HG03103 (cell line): ENCODE results near the gene PC.
"Not testable (repeated sequence)": the region's sequence is repeated elsewhere in the genome, so short reads cannot be mapped to it uniquely, and the experiment has no call there.

Experiments used
- ATAC-seq: cut with Tn5 transposase; IDR thresholded peaks from one replicate; pipeline ENCODE4 v1.9.1; 2021; ENCODE audit warnings: low read depth; ENCODE audit not compliant: unreplicated experiment

Gene PC

GRCh38 chr11:66815646-66816045 is 142.5 kb downstream of the PC start:
- no peak for ATAC-seq

DNA sequence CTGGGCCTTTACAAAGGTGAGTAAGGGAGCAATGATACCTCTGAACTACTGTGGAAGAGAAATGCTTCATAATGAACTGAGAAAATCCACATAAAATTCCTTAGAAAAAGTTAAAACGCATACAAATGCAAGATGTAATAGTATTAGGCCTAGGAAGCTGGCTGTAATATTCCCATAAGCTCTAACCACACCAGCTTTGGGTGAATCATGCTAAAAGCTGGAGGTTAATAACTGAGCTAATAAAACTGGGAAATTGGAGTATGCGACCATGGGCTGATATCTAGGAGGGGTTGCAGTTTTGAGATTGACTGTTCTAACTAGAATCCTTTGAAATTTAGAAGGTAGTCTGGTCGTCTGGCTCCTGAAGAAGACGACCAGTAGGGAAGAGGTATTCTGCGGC is 143.5 kb downstream of the PC start:
- ATAC-seq: no peak

DNA sequence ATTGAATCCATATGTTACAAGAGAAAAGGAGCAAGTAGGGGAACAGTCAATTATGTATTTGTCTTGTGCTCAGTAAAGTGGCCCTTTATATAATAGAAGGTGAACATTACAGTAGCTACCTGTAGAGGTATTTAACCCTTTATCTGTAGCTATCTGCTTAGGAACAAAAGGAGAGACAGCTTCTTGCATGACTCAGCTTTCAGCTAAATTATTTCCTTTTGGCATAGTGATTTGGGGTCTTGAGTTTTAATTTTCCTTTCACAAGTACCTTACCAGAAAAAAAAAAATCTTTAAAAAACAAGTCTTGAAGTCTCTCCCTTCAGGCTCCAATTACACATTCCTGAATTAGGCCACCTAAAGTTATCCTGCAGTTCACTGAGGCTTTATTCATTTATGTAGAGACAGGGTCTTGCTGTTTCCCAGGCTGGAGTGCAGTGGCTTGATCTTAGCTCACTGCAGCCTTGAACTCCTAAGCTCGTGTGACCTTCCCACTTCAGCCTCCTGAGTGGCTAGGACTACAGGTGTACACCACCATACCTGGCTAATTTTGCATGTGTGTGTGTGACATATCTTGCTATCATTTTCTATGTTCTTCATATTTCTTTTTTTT is 147.5 kb downstream of the PC start:
- ATAC-seq: no peak

- ATAC-seq: no peak
These were observed 148.6 kb downstream of the PC start for GRCh38 chr11:66809592-66809991.

GRCh38 chr11:66800720-66801428 is 157.3 kb downstream of the PC start:
- ATAC-seq: no peak

DNA sequence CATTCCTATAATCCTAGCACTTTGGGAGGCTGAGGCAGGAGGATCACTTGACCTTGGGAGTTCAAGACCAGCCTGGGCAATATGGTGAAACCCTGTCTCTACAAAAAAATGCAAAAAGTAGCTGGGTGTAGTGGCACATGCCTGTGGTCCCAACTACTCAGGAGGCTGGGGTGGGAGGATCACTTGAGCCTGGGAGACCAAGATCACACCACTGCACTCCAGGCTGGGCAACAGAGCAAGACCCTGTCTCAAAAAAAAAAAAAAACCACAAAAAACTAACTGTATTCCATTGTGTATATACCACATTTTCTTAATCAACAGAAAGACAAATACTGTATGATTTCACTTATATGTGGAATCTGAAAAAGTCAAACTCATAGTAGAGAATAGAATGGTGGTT is 158.4 kb downstream of the PC start:
- not testable (repeated sequence) for ATAC-seq
